GM12891 (cell line): ENCODE results near the gene CHRDL2.
"Not testable (repeated sequence)": the region's sequence is repeated elsewhere in the genome, so short reads cannot be mapped to it uniquely, and the experiment has no call there.

ENCODE experiments used
- DNase-seq: peaks from one replicate; pipeline ENCODE4 v3.0.0; 2011; ENCODE audit warnings: low spot score; ENCODE audit not compliant: insufficient read length
- FAIRE-seq: peaks from 2 replicates; lab custom pipeline; 2011; peaks lifted over from hg19 to GRCh38; lab: Jason Lieb, UNC
- PAX5 ChIP-seq: IDR thresholded peaks from 2 replicates; pipeline ENCODE4 v1.6.1; 2011; ENCODE audit warnings: low read length, moderate library complexity, mild to moderate bottlenecking; ENCODE audit not compliant: insufficient read depth, severe bottlenecking
- POLR2A ChIP-seq: IDR thresholded peaks from 2 replicates; pipeline ENCODE4 v1.6.1; 2011; ENCODE audit warnings: low read depth, low read length, control low read depth
- POLR2AphosphoS5 ChIP-seq: IDR thresholded peaks from 2 replicates; pipeline ENCODE4 v1.6.1; 2011; ENCODE audit warnings: low read depth, low read length, control low read depth
- POU2F2 ChIP-seq: IDR thresholded peaks from 2 replicates; pipeline ENCODE4 v1.6.1; 2011; ENCODE audit warnings: low read depth, mild to moderate bottlenecking, control low read depth, low read length, moderate library complexity
- SPI1 ChIP-seq: IDR thresholded peaks from 2 replicates; pipeline ENCODE4 v1.6.1; 2011; ENCODE audit warnings: low read depth, low read length, control low read depth
- TAF1 ChIP-seq: IDR thresholded peaks from 2 replicates; pipeline ENCODE4 v1.6.1; 2011; ENCODE audit warnings: low read depth, low read length, control low read depth

Gene CHRDL2

GRCh38 chr11:74672956-74673692 is 58.1 kb downstream of the CHRDL2 start:
- TF ChIP-seq PAX5 (no peak), POLR2A (no peak), TAF1 (no peak), SPI1 (no peak), POLR2AphosphoS5 (no peak), POU2F2 (no peak)
- no peak for DNase-seq
- no peak for FAIRE-seq

GRCh38 chr11:74672332-74672955 is 58.8 kb downstream of the CHRDL2 start:
- no peak for DNase-seq
- no peak for FAIRE-seq
- no peak for TF ChIP-seq POLR2A
- no peak for TF ChIP-seq SPI1
- no peak for TF ChIP-seq POU2F2

- DNase-seq: no peak
- TF ChIP-seq TAF1 (no peak), POLR2A (no peak), POLR2AphosphoS5 (no peak), POU2F2 (no peak), PAX5 (no peak), SPI1 (no peak)
- no peak for FAIRE-seq
These were observed 59.6 kb downstream of the CHRDL2 start for GRCh38 chr11:74671520-74672196.

GRCh38 chr11:74670171-74670570 is 61.1 kb downstream of the CHRDL2 start:
- TF ChIP-seq POU2F2 (no peak), PAX5 (no peak), POLR2AphosphoS5 (no peak), TAF1 (no peak), POLR2A (no peak), SPI1 (no peak)
- FAIRE-seq (no peak), DNase-seq (no peak)

GRCh38 chr11:74669211-74670160 is 61.7 kb downstream of the CHRDL2 start:
- FAIRE-seq (no peak), DNase-seq (no peak)
- TF ChIP-seq SPI1 (no peak), POLR2A (no peak), PAX5 (no peak), POLR2AphosphoS5 (no peak), TAF1 (no peak), POU2F2 (no peak)

- DNase-seq: no peak
- no peak for TF ChIP-seq POLR2AphosphoS5
- TF ChIP-seq POLR2A: no peak
- no peak for TF ChIP-seq SPI1
- TF ChIP-seq TAF1: no peak
- no peak for TF ChIP-seq POU2F2
- no peak for TF ChIP-seq PAX5
- FAIRE-seq: no peak
These were observed 67.9 kb downstream of the CHRDL2 start for GRCh38 chr11:74663315-74663714.

GRCh38 chr11:74662487-74663103 is 68.6 kb downstream of the CHRDL2 start:
- no peak for TF ChIP-seq POU2F2
- TF ChIP-seq TAF1: no peak
- no peak for TF ChIP-seq SPI1
- no peak for TF ChIP-seq PAX5
- TF ChIP-seq POLR2A: no peak
- no peak for TF ChIP-seq POLR2AphosphoS5
- FAIRE-seq (no peak), DNase-seq (no peak)

GRCh38 chr11:74659124-74659523 is 72.1 kb downstream of the CHRDL2 start:
- FAIRE-seq, DNase-seq: not testable (repeated sequence)

GRCh38 chr11:74654976-74655375 is 76.2 kb downstream of the CHRDL2 start:
- no peak for FAIRE-seq
- TF ChIP-seq SPI1 (no peak), TAF1 (no peak), POLR2AphosphoS5 (no peak), POU2F2 (no peak), POLR2A (no peak), PAX5 (no peak)
- DNase-seq: no peak
